K562 (cell line): Measurements from ENCODE around the gene PAAF1. TPM values are rescaled to one million over a fixed set of nuclear protein-coding genes. Genes with fewer than 3 reads are reported as not detected.
A peak's percentile ranks its signal among the peaks of the same experiment; 100 is the strongest.

Source experiments
- HDAC1 ChIP-seq, 2 experiments: fragments of 450-650 bp; IDR thresholded peaks; 2 replicates each; pipeline ENCODE4 v1.6.1; 2016 to 2017; ENCODE audit warnings: inconsistent platforms in 1 of 2, mild to moderate bottlenecking in 1 of 2, moderate library complexity in 1 of 2
- MCM2 ChIP-seq: fragments of 450-650 bp; IDR thresholded peaks from 2 replicates; pipeline ENCODE4 v1.6.1; 2017; ENCODE audit warnings: low read depth, mild to moderate bottlenecking
- RBM15 ChIP-seq: fragments of 200-400 bp; formaldehyde crosslinking; IDR thresholded peaks from 2 replicates; pipeline ENCODE4 v1.6.1; 2018; ENCODE audit warnings: mild to moderate bottlenecking, low read length, moderate library complexity; ENCODE audit not compliant: insufficient read depth
- RBM22 ChIP-seq: fragments of 200-400 bp; formaldehyde crosslinking; IDR thresholded peaks from 2 replicates; pipeline ENCODE4 v1.6.1; 2018; ENCODE audit warnings: low read length, low read depth; ENCODE audit not compliant: poor library complexity, severe bottlenecking
- SP2 ChIP-seq: IDR thresholded peaks from 2 replicates; pipeline ENCODE4 v1.6.1; 2011; ENCODE audit warnings: mild to moderate bottlenecking, low read depth, low read length, moderate library complexity; ENCODE audit not compliant: poor library complexity, severe bottlenecking; ENCODE audit errors: extremely low read depth
- TSC22D4 ChIP-seq: fragments of 450-650 bp; IDR thresholded peaks from 2 replicates; pipeline ENCODE4 v1.6.1; 2016; ENCODE audit warnings: missing genetic modification characterization, missing biosample characterization, control low read depth
- ZBTB17 ChIP-seq: fragments of 450-650 bp; formaldehyde crosslinking; IDR thresholded peaks from 2 replicates; pipeline ENCODE4 v1.4.0; 2020; ENCODE audit warnings: mild to moderate bottlenecking
- ZC3H4 ChIP-seq: sonication (generic); formaldehyde crosslinking; IDR thresholded peaks from 2 replicates; pipeline ENCODE4 v1.9.0; 2021; ENCODE audit warnings: missing genetic modification reagents, borderline replicate concordance
- ZNF140 ChIP-seq: fragments of 250-450 bp; sonication (Bioruptor Pico); IDR thresholded peaks from 2 replicates; pipeline ENCODE4 v1.8.0; 2021; ENCODE audit warnings: moderate library complexity, mild to moderate bottlenecking, inconsistent platforms
- ZNF778 ChIP-seq: fragments of 450-650 bp; formaldehyde crosslinking; IDR thresholded peaks from 2 replicates; pipeline ENCODE4 v1.4.0; 2020; ENCODE audit warnings: mild to moderate bottlenecking, moderate library complexity
- polyA plus RNA-seq, 8 experiments: library from polyadenylated mRNA; depleted of rRNA in 4 of 8; stranded (reverse) in 5 of 8; unstranded in 3 of 8; fragments of >200 nt; fragmentation: Nextera tagmentation in 2 of 8; fragmentation: Illumina TruSeq in 1 of 8; extraction: Ambion mirVana in 2 of 8; extraction: Trizol in 1 of 8; gene quantifications; 2 replicates each; pipeline versions ENCODE4 v1.2.1 to v1.2.3, GENCODE V29; 2011 to 2014; ENCODE audit warnings: inconsistent platforms in 1 of 8, missing spikeins in 1 of 8
- total RNA-seq, 7 experiments: library from RNA; depleted of rRNA in 6 of 7; stranded (reverse); fragments of >200 nt in 6 of 7; fragmentation: Illumina TruSeq in 2 of 7; extraction: Trizol in 2 of 7; gene quantifications; 2 replicates each; pipeline versions ENCODE4 v1.2.1 to v1.2.3, GENCODE V29; 2011 to 2021; ENCODE audit warnings: low replicate concordance in 1 of 7
- TF ChIP-seq, protein P1 (sequence below): fragments of 450-650 bp; conservative IDR thresholded peaks from 2 replicates; pipeline ENCODE4 v1.6.1; 2016; ENCODE audit warnings: missing genetic modification characterization, low read depth, mild to moderate bottlenecking, control low read depth, missing compliant biosample characterization
- TF ChIP-seq, protein P2 (sequence below): fragments of 250-450 bp; sonication (Bioruptor Pico); IDR thresholded peaks from 2 replicates; pipeline ENCODE4 v1.8.0; 2022; ENCODE audit warnings: moderate library complexity, mild to moderate bottlenecking, inconsistent platforms
- TF ChIP-seq, protein P3 (sequence below): fragments of 450-650 bp; IDR thresholded peaks from 2 replicates; pipeline ENCODE4 v1.7.0; 2016; ENCODE audit warnings: borderline replicate concordance
- TF ChIP-seq, protein P4 (sequence below), 2 experiments: IDR thresholded peaks; 2 replicates each; pipeline ENCODE4 v1.6.1; 2011; ENCODE audit warnings: borderline replicate concordance in 1 of 2, control low read depth in 1 of 2, low read depth in 1 of 2, low read length in 1 of 2, mild to moderate bottlenecking in 1 of 2, mixed read lengths in 1 of 2, moderate library complexity in 1 of 2; ENCODE audit not compliant: insufficient read depth in 1 of 2, insufficient read length in 1 of 2, poor library complexity in 1 of 2, severe bottlenecking in 1 of 2; ENCODE audit errors: extremely low read depth in 1 of 2
- TF ChIP-seq, protein P5 (sequence below): fragments of 450-650 bp; IDR thresholded peaks from 2 replicates; pipeline ENCODE4 v1.6.1; 2016; ENCODE audit warnings: antibody characterized with exemption
- TF ChIP-seq, protein P6 (sequence below): fragments of 450-650 bp; IDR thresholded peaks from 2 replicates; pipeline ENCODE4 v1.6.1; 2014; ENCODE audit warnings: low read depth, mild to moderate bottlenecking, moderate library complexity, borderline replicate concordance

PAAF1 gene
- total and polyA plus RNA-seq, 9 of the 15 experiments (the other 6 are each of a cell fraction or from before 2014, with no cell fraction given) = 13.5 to 78.6 (median 23.3) TPM

DNA sequence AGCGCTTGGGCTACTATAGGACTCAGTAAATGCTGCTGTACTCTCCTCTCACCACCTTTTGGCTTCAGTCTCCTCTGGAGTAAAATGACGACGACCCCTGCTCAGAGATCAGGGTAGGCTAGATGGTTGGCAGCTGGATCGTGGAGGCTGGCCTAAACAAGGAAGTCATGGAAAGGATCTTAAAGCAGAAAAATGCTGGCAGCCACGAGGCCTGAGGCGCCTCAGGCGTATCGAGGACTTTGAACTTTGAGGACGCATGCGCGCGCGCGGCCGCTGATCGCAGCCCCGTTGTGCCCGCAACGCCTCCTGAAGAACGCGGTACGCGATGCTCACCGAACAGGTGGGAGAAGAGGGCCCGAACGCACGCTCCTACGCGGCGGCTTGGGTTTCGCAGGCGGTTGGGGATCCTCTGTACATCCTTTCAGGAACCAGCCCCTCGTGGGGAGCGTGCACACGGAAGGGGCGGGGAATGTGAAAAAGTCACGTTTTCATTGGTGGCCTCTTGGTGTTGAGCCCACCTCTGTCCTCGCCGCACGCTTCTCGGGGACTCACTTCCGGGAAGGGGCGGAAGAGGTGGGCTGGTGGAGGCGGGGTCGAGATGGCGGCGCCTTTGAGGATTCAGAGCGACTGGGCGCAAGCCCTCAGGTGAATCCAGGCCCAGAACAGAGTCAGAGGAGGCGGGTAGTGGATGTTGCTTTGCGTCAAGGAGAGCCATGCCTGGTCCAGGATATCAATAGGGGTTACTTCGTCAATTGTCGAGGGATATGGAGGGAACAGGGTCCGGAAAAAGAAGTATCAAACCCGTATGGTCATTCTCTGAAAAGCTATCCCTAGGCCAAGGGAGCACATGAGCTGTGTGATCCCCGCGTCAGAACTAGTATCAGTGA lies at the start of gene PAAF1, which contains the start of gene COA4 (continued):
- TF ChIP-seq, protein P1, sequence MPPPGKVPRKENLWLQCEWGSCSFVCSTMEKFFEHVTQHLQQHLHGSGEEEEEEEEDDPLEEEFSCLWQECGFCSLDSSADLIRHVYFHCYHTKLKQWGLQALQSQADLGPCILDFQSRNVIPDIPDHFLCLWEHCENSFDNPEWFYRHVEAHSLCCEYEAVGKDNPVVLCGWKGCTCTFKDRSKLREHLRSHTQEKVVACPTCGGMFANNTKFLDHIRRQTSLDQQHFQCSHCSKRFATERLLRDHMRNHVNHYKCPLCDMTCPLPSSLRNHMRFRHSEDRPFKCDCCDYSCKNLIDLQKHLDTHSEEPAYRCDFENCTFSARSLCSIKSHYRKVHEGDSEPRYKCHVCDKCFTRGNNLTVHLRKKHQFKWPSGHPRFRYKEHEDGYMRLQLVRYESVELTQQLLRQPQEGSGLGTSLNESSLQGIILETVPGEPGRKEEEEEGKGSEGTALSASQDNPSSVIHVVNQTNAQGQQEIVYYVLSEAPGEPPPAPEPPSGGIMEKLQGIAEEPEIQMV = no peak
- TF ChIP-seq, protein P2, sequence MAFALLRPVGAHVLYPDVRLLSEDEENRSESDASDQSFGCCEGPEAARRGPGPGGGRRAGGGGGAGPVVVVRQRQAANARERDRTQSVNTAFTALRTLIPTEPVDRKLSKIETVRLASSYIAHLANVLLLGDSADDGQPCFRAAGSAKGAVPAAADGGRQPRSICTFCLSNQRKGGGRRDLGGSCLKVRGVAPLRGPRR (CRISPR knock-in tag) = no peak; the same call in 1 of the 2 replicates
- TF ChIP-seq TSC22D4 (tag) = no peak
- TF ChIP-seq, protein P3, sequence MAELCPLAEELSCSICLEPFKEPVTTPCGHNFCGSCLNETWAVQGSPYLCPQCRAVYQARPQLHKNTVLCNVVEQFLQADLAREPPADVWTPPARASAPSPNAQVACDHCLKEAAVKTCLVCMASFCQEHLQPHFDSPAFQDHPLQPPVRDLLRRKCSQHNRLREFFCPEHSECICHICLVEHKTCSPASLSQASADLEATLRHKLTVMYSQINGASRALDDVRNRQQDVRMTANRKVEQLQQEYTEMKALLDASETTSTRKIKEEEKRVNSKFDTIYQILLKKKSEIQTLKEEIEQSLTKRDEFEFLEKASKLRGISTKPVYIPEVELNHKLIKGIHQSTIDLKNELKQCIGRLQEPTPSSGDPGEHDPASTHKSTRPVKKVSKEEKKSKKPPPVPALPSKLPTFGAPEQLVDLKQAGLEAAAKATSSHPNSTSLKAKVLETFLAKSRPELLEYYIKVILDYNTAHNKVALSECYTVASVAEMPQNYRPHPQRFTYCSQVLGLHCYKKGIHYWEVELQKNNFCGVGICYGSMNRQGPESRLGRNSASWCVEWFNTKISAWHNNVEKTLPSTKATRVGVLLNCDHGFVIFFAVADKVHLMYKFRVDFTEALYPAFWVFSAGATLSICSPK = no peak
- TF ChIP-seq RBM15 = no peak
- TF ChIP-seq ZNF140 (CRISPR knock-in tag) = no peak
- TF ChIP-seq, protein P4, sequence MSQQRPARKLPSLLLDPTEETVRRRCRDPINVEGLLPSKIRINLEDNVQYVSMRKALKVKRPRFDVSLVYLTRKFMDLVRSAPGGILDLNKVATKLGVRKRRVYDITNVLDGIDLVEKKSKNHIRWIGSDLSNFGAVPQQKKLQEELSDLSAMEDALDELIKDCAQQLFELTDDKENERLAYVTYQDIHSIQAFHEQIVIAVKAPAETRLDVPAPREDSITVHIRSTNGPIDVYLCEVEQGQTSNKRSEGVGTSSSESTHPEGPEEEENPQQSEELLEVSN (IDR thresholded peaks at IDR 0.05; ENCODE audit: borderline replicate concordance in 1 of 2, extremely low read depth in 1 of 2, insufficient read depth in 1 of 2, insufficient read length in 1 of 2, low read depth in 1 of 2, low read length in 1 of 2, poor library complexity in 1 of 2, severe bottlenecking in 1 of 2) = peak; percentile 71 to 85
- TF ChIP-seq MCM2 = no peak
- peak; percentile 61; the same call in 1 of the 2 replicates for TF ChIP-seq ZBTB17
- TF ChIP-seq, protein P5, sequence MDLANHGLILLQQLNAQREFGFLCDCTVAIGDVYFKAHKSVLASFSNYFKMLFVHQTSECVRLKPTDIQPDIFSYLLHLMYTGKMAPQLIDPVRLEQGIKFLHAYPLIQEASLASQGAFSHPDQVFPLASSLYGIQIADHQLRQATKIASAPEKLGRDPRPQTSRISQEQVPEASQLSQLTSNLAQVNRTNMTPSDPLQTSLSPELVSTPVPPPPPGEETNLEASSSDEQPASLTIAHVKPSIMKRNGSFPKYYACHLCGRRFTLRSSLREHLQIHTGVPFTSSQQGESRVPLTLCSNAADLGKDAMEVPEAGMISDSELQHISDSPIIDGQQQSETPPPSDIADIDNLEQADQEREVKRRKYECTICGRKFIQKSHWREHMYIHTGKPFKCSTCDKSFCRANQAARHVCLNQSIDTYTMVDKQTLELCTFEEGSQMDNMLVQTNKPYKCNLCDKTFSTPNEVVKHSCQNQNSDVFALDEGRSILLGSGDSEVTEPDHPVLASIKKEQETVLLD = peak; percentile 77
- TF ChIP-seq, protein P6, sequence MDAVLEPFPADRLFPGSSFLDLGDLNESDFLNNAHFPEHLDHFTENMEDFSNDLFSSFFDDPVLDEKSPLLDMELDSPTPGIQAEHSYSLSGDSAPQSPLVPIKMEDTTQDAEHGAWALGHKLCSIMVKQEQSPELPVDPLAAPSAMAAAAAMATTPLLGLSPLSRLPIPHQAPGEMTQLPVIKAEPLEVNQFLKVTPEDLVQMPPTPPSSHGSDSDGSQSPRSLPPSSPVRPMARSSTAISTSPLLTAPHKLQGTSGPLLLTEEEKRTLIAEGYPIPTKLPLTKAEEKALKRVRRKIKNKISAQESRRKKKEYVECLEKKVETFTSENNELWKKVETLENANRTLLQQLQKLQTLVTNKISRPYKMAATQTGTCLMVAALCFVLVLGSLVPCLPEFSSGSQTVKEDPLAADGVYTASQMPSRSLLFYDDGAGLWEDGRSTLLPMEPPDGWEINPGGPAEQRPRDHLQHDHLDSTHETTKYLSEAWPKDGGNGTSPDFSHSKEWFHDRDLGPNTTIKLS = peak; percentile 72; the same call in 1 of the 2 replicates
- no peak for TF ChIP-seq ZC3H4 (CRISPR knock-in tag)
- no peak for TF ChIP-seq RBM22
- TF ChIP-seq HDAC1 (IDR thresholded peaks at IDR 0.05) = peak in 1 of 2 experiments; percentile 96; a peak in 2 of 4 replicates
- TF ChIP-seq SP2 = peak; percentile 48
- no peak for TF ChIP-seq ZNF778 (CRISPR knock-in tag)
